Measurements from ENCODE around the gene MTMR11.

- TF ChIP-seq CTCF (IDR thresholded peaks at IDR 0.05; ENCODE audit: control extremely low read depth in 1 of 3, insufficient read depth in 1 of 3, low read depth in 1 of 3, low read length in 3 of 3) (no peak), FOSL1 (IDR thresholded peaks at IDR 0.05; ENCODE audit: insufficient read depth, low read depth, low read length) (no peak), EZH2 (IDR thresholded peaks at IDR 0.05; ENCODE audit: low read depth, low read length, severe bottlenecking) (no peak), ATF2 (IDR thresholded peaks at IDR 0.05; ENCODE audit: low read length) (no peak), POLR2AphosphoS5 (IDR thresholded peaks at IDR 0.05; ENCODE audit: low read depth, low read length) (peak; percentile 85), TAF1 (IDR thresholded peaks at IDR 0.05; ENCODE audit: low read depth, low read length) (peak; percentile 88), CREB1 (IDR thresholded peaks at IDR 0.05) (peak; percentile 79), POLR2A (IDR thresholded peaks at IDR 0.05; ENCODE audit: control extremely low read depth in 1 of 2, low read depth in 2 of 2, low read length in 2 of 2) (peak; percentile 92 to 93), GABPA (IDR thresholded peaks at IDR 0.05; ENCODE audit: borderline replicate concordance, insufficient read depth, low read length) (peak; percentile 90), YY1 (IDR thresholded peaks at IDR 0.05; ENCODE audit: low read depth, low read length) (peak; percentile 96)
Observed at GRCh38 chr1:149927563-149928400, 8.9 kb downstream of the MTMR11 start, which contains the start of gene SF3B4.

All from H1 (cell line).